ENCODE results near the gene SLC46A2.

DNA sequence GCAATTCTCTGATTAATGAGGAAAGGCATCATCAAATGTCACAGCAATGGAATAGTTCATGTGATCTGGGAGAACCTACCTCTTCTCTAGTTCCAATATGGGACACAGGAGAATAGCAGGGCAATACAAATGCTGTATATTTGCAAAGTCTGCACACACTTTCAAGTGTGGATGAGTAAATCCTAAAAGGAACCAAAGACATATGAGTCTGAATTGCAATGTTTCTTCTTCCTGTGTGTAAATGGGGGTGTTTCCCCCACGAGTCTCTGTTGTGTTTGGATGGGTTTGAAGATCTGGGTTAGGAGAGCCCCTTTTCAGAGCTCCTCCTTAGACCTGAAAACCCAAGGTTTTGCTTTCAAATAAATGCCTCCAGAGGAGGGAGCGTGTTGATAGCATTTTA is 26.9 kb downstream of the SLC46A2 start:
- TF ChIP-seq CTCF (IDR thresholded peaks at IDR 0.05; ENCODE audit: control extremely low read depth in 1 of 3, insufficient read depth in 1 of 3, low read depth in 1 of 3, low read length in 3 of 3) (no peak), USF2 (IDR thresholded peaks at IDR 0.05; ENCODE audit: low read length) (no peak), RNF2 (IDR thresholded peaks at IDR 0.05; ENCODE audit: borderline replicate concordance, low read depth, low read length, missing control alignments, poor library complexity, severe bottlenecking) (no peak), POLR2A (IDR thresholded peaks at IDR 0.05; ENCODE audit: control extremely low read depth in 1 of 2, low read depth in 2 of 2, low read length in 2 of 2) (no peak)
